Muscle layer of duodenum (tissue), 2 donors: ENCODE measurements around the gene CETN2.

Experiments
- H3K27ac ChIP-seq: one replicate; pipeline ENCODE4 v1.7.0; 2013; ENCODE audit warnings: mild to moderate bottlenecking, low read length
- H3K27me3 ChIP-seq: one replicate; pipeline ENCODE4 v1.7.0; 2013; ENCODE audit warnings: low read depth, mild to moderate bottlenecking, control low read depth, low read length
- H3K36me3 ChIP-seq, 2 donors: one replicate each; pipeline ENCODE4 v1.7.0; 2013; ENCODE audit warnings: low read length in 2 of 2, control low read depth in 1 of 2, mild to moderate bottlenecking in 1 of 2; ENCODE audit not compliant: insufficient read depth in 2 of 2, control insufficient read depth in 1 of 2
- H3K4me1 ChIP-seq, 2 donors: one replicate each; pipeline ENCODE4 v1.7.0; 2013; ENCODE audit warnings: low read length in 2 of 2, mild to moderate bottlenecking in 2 of 2, control low read depth in 1 of 2, moderate library complexity in 1 of 2; ENCODE audit not compliant: insufficient read depth in 2 of 2, control insufficient read depth in 1 of 2
- H3K4me3 ChIP-seq, 2 donors: one replicate each; pipeline ENCODE4 v1.7.0; 2013; ENCODE audit warnings: low read length in 2 of 2, low read depth in 1 of 2, mild to moderate bottlenecking in 1 of 2
- H3K9me3 ChIP-seq, 2 donors: one replicate each; pipeline ENCODE4 v1.7.0; 2013; ENCODE audit warnings: low read length in 2 of 2, control low read depth in 1 of 2, mild to moderate bottlenecking in 1 of 2; ENCODE audit not compliant: control insufficient read depth in 1 of 2
- donor health status: healthy.

Gene CETN2

GRCh38 chrX:152824841-152825374 is 5.6 kb downstream of the CETN2 start:
- peaks cover 0 to 15% of the 10 kb centered on the region in 2 donors for H3K36me3 ChIP-seq
- no peak overlapping the region for H3K4me3 ChIP-seq
- no peaks in the 10 kb centered on the region for H3K27me3 ChIP-seq

GRCh38 chrX:152823657-152824056 is 6.9 kb downstream of the CETN2 start:
- Histone ChIP-seq H3K27me3 (no peaks in the 10 kb centered on the region), H3K4me3 (no peak overlapping the region), H3K9me3 (no peaks in the 10 kb centered on the region)

More at GRCh38 chrX:152824841-152825374, 5.6 kb downstream of the CETN2 start:
- Histone ChIP-seq H3K9me3 (no peaks in the 10 kb centered on the region), H3K27ac (no peak overlapping the region), H3K4me1 (no peaks in the 10 kb centered on the region)

GRCh38 chrX:152822383-152823086 is 8.0 kb downstream of the CETN2 start:
- peaks cover 0 to 2% of the 10 kb centered on the region in 2 donors for H3K36me3 ChIP-seq
- no peak overlapping the region for H3K4me3 ChIP-seq
- H3K4me1 ChIP-seq: no peaks in the 10 kb centered on the region
- no peak overlapping the region for H3K27ac ChIP-seq
- no peaks in the 10 kb centered on the region for H3K27me3 ChIP-seq
- no peaks in the 10 kb centered on the region for H3K9me3 ChIP-seq

More at GRCh38 chrX:152823657-152824056, 6.9 kb downstream of the CETN2 start:
- H3K27ac ChIP-seq: no peak overlapping the region
- peaks cover 0 to 13% of the 10 kb centered on the region in 2 donors for H3K36me3 ChIP-seq
- H3K4me1 ChIP-seq: no peaks in the 10 kb centered on the region

DNA sequence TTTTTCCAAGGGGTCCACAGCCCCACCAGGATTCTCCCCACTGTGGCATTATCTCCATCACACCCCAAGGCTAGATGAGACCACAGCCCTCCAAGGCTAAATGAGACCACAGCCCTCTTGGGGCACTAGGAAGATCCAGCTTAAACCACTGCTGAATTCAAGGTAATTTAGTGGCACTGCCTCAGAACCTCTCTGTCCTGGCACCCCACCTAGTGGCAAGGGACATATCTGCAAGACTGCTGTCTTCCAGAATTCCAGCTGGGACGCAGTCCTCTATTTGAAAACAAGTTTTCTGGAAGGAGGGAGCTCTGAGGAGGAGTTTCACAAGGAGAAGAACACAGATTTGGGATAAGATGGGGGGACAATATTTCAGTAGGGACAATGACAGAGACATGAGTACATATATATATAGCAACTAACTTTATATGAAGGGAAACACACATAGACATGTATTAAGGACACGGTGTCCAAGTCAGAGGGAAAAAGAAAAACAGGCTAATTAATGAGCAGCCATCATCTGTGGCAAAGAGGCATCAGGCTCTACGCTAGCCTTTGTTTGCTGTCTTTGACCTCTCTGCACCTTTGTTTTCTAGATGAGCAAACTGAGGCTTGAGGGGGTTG is 9.3 kb downstream of the CETN2 start:
- Histone ChIP-seq H3K36me3 (no peaks in the 10 kb centered on the region), H3K4me1 (no peaks in the 10 kb centered on the region), H3K27ac (no peak overlapping the region), H3K27me3 (no peaks in the 10 kb centered on the region), H3K9me3 (no peaks in the 10 kb centered on the region), H3K4me3 (no peak overlapping the region)

DNA sequence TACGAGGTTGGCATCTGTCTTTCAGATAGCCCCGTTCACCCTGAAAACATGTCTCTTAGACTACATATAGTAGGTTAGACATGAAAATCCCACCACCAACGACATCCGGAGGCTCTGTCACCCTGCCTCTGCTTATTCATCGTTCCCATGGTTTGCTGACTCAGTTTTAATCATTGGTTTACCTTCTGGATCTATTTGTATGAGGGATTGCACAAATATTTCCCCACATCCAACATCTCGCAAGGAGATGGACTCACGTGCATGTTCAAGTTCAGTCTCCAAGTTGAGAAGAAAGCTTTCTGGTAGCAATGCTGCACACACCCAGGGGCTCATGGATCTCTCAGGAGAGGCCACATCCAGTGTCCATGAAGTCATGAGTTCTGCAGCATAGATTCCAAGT is 10.8 kb downstream of the CETN2 start:
- Histone ChIP-seq H3K4me1 (no peaks in the 10 kb centered on the region), H3K4me3 (no peak overlapping the region), H3K36me3 (no peaks in the 10 kb centered on the region), H3K27me3 (no peaks in the 10 kb centered on the region), H3K9me3 (no peaks in the 10 kb centered on the region), H3K27ac (no peak overlapping the region)

- H3K9me3 ChIP-seq: no peaks in the 10 kb centered on the region
- H3K36me3 ChIP-seq: no peaks in the 10 kb centered on the region
- H3K4me1 ChIP-seq: no peaks in the 10 kb centered on the region
- no peak overlapping the region for H3K4me3 ChIP-seq
- no peak overlapping the region for H3K27ac ChIP-seq
- no peaks in the 10 kb centered on the region for H3K27me3 ChIP-seq
Measured at GRCh38 chrX:152819266-152819665, 11.3 kb downstream of the CETN2 start.

- no peak overlapping the region for H3K4me3 ChIP-seq
- H3K27ac ChIP-seq: no peak overlapping the region
- H3K36me3 ChIP-seq: no peaks in the 10 kb centered on the region
- H3K27me3 ChIP-seq: no peaks in the 10 kb centered on the region
- no peaks in the 10 kb centered on the region for H3K9me3 ChIP-seq
- H3K4me1 ChIP-seq: no peaks in the 10 kb centered on the region
Measured at GRCh38 chrX:152818356-152818755, 12.2 kb downstream of the CETN2 start.

DNA sequence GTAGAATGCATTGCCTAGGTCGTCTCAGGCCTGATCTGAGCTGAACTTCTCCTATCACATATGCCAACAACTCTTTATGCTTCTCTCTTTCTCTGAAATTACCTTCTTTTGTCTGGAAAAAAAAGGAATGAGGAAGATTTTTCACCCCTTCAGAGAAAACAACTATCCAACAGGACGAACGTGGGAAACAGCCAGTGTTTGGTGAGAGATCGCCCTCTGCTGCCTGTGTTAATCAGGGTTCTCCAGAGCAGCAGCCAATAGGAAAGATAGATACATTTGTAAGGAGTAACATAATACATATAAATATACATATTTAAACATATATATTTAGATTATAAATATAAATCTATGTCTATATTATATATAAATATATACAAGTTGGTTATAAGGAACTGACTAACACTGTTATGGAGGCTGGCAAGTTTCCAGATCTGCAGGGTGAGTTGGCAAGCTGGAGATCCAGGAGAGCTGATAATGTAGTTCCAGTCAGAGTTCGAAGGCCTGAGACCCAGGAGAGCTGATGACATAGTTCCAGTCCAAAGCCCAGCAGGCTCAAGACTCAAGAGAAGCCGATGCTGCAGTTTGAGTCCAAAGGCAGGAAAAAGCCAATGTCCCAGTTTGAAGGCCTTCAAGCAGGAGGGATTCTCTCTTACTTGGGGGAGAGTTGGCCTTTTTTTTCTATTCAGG is 13.3 kb downstream of the CETN2 start:
- H3K27ac ChIP-seq: no peak overlapping the region
- no peaks in the 10 kb centered on the region for H3K36me3 ChIP-seq
- no peaks in the 10 kb centered on the region for H3K4me1 ChIP-seq
- no peaks in the 10 kb centered on the region for H3K9me3 ChIP-seq
- no peak overlapping the region for H3K4me3 ChIP-seq
- H3K27me3 ChIP-seq: no peaks in the 10 kb centered on the region

DNA sequence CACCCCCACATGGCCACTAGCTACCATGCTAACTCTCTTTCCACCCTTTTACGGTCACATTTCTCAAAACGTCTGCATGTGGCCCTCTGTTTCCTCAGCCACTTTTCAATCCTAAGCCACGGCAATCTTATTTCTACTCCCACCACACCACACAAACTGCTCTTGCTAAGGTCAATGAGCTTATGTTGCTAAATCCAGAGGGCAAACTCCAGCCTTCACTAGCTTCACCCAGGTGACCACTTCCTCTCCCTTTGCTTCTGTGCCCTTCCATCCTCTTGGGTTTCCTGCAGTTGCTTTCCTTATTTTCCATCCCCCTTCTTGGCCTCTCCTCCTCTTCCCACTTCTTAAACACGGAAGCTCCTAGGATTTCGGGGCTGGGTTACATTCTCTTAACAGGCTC is 16.5 kb downstream of the CETN2 start:
- Histone ChIP-seq H3K4me3 (no peak overlapping the region), H3K27ac (no peak overlapping the region), H3K9me3 (no peaks in the 10 kb centered on the region), H3K4me1 (no peaks in the 10 kb centered on the region), H3K27me3 (no peaks in the 10 kb centered on the region), H3K36me3 (no peaks in the 10 kb centered on the region)

DNA sequence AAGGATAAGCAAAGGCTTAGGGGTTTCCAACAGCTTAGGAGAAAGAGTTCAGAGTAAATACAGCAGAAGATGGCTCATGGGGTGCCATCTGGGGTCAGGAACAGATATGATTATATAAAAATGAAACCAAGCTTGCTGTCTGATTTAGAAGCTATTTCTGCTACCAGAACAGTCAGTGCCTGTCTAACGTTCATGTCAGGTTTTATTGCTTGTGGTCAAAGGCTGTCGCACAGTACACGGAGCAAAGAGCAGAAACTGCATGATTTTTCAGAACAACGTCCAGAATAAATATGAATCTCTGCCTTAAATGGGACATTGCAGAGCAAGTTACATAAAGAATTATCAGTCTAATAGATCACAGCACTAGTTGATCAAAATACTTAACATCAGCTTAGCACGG is 17.4 kb downstream of the CETN2 start:
- Histone ChIP-seq H3K27me3 (no peaks in the 10 kb centered on the region), H3K36me3 (no peaks in the 10 kb centered on the region), H3K4me1 (no peaks in the 10 kb centered on the region), H3K27ac (no peak overlapping the region), H3K4me3 (no peak overlapping the region), H3K9me3 (no peaks in the 10 kb centered on the region)

- Histone ChIP-seq H3K9me3 (no peaks in the 10 kb centered on the region), H3K27me3 (no peaks in the 10 kb centered on the region), H3K27ac (no peak overlapping the region), H3K4me3 (no peak overlapping the region), H3K36me3 (no peaks in the 10 kb centered on the region), H3K4me1 (no peaks in the 10 kb centered on the region)
Measured at GRCh38 chrX:152810403-152810802, 20.2 kb downstream of the CETN2 start.
